GM12878 (cell line): ENCODE data around the gene SERPINA4. TPM values are rescaled to one million over a fixed set of nuclear protein-coding genes. Genes with fewer than 3 reads are reported as not detected.

ENCODE experiments used
- ATAC-seq: fragments of 200-7000 bp; cut with Tn5 transposase; 3 replicates; pipeline ENCODE4 v1.9.1; 2020; ENCODE audit warnings: mild to moderate bottlenecking, moderate library complexity
- BruUV-seq: library from RNA; stranded (reverse); fragments of 400-500 nt; replicated peaks from 2 replicates; lab custom pipeline; 2021; lab: Mats Ljungman, UMichigan
- CTCF ChIA-PET: fragments of 300-600 bp; sonication (Branson Sonifier 250); formaldehyde crosslinking; extraction: SDS; loops from one replicate; lab custom pipeline; 2021; ENCODE audit warnings: inconsistent platforms; lab: Yijun Ruan, JAX
- POLR2A ChIA-PET: fragments of 350-600 bp; formaldehyde crosslinking; extraction: SDS; loops from one replicate; lab custom pipeline; 2021; ENCODE audit warnings: inconsistent platforms; lab: Charles Lee
- RAD21 ChIA-PET: fragments of 300-600 bp; sonication (Branson Sonifier 250); formaldehyde crosslinking; loops from one replicate; lab custom pipeline; 2023; ENCODE audit warnings: antibody characterized with exemption; ENCODE audit not compliant: unreplicated experiment; lab: Charles Lee
- SMC1A ChIA-PET: fragments of 300-600 bp; sonication (Branson Sonifier 250); formaldehyde crosslinking; loops from one replicate; lab custom pipeline; 2023; ENCODE audit not compliant: unreplicated experiment, uncharacterized antibody; lab: Charles Lee
- DNase-seq: peaks from one replicate; pipeline ENCODE4 v3.0.0-alpha.2; 2011; ENCODE audit warnings: low read depth, low spot score
- FAIRE-seq: peaks from 3 replicates; lab custom pipeline; 2011; peaks lifted over from hg19 to GRCh38; lab: Jason Lieb, UNC
- H2AFZ ChIP-seq: 2 replicates; pipeline ENCODE4 v1.6.0; 2011; ENCODE audit warnings: low read depth, low read length, control low read depth; ENCODE audit not compliant: control insufficient read depth
- H3K27ac ChIP-seq: 2 replicates; pipeline ENCODE4 v1.5.1; 2011; ENCODE audit warnings: control low read depth; ENCODE audit not compliant: control insufficient read depth, insufficient read depth
- H3K27me3 ChIP-seq, 2 experiments: replicated peaks in 1 of 2; 2 replicates each; pipeline versions ENCODE4 v1.6.0 to v1.6.1; 2011; ENCODE audit warnings: low read length in 1 of 2; ENCODE audit not compliant: control insufficient read depth in 2 of 2, insufficient read depth in 2 of 2
- H3K36me3 ChIP-seq, 2 experiments: 2 replicates each; pipeline ENCODE4 v1.5.1; 2011; ENCODE audit warnings: low read length in 1 of 2; ENCODE audit not compliant: control insufficient read depth in 2 of 2, insufficient read depth in 2 of 2
- H3K4me1 ChIP-seq: 2 replicates; pipeline ENCODE4 v1.6.1; 2011; ENCODE audit warnings: mild to moderate bottlenecking, low read length, moderate library complexity, mixed read lengths; ENCODE audit not compliant: control insufficient read depth, insufficient read depth
- H3K4me2 ChIP-seq: 2 replicates; pipeline ENCODE4 v1.6.0; 2011; ENCODE audit warnings: control low read depth; ENCODE audit not compliant: control insufficient read depth, insufficient read depth
- H3K4me3 ChIP-seq: fragments of 200-600 bp; sonication (generic); 2 replicates; pipeline ENCODE4 v1.5.1; 2016
- H3K79me2 ChIP-seq: 2 replicates; pipeline ENCODE4 v1.6.0; 2011; ENCODE audit warnings: low read length; ENCODE audit not compliant: control insufficient read depth, insufficient read depth
- H3K9ac ChIP-seq: 2 replicates; pipeline ENCODE4 v1.8.0; 2011; ENCODE audit warnings: low read length, control low read depth, mixed read lengths; ENCODE audit not compliant: control insufficient read depth, insufficient read depth
- H3K9me3 ChIP-seq: replicated peaks from 3 replicates; pipeline ENCODE4 v1.5.1; 2011; ENCODE audit warnings: mild to moderate bottlenecking, low read length; ENCODE audit not compliant: control insufficient read depth, insufficient read depth
- H4K20me1 ChIP-seq: 2 replicates; pipeline ENCODE4 v1.6.0; 2011; ENCODE audit not compliant: control insufficient read depth, insufficient read depth
- EGR1 ChIP-seq, 2 experiments: IDR thresholded peaks; 1 replicate in 1 of 2; 2 replicates in 1 of 2; pipeline ENCODE4 v1.6.1; 2011 to 2012; ENCODE audit warnings: low read depth in 2 of 2, low read length in 2 of 2, borderline replicate concordance in 1 of 2, mild to moderate bottlenecking in 1 of 2, moderate library complexity in 1 of 2
- JUND ChIP-seq: IDR thresholded peaks from 2 replicates; pipeline ENCODE4 v1.6.1; 2012; ENCODE audit warnings: low read depth, mild to moderate bottlenecking, low read length, improper control_type of control experiment, moderate library complexity
- KLF5 ChIP-seq: fragments of 450-650 bp; IDR thresholded peaks from 2 replicates; pipeline ENCODE4 v1.6.1; 2014; ENCODE audit warnings: mild to moderate bottlenecking; ENCODE audit not compliant: partially characterized antibody
- WGBS: methylation state at CpG from one replicate; pipeline ENCODE4 v1.1.6; 2016; ENCODE audit warnings: low lambda C conversion rate; ENCODE audit not compliant: insufficient replicate concordance, insufficient coverage; ENCODE audit errors: missing lambda C conversion rate; 5-methylcytosine and 5-hydroxymethylcytosine counted together
- in situ Hi-C: fragments of 300-500 bp; cut with MboI; formaldehyde crosslinking; loops from 9 replicates; pipeline ENCODE4 v1.14.3; 2018; ENCODE audit warnings: mixed read lengths
- intact Hi-C: fragments of 100-400 bp; cut with micrococcal nuclease; formaldehyde crosslinking; loops from one replicate; pipeline ENCODE4 v1.14.2; 2022; ENCODE audit not compliant: unreplicated experiment
- polyA plus RNA-seq, 11 experiments: library from polyadenylated mRNA; depleted of rRNA in 4 of 11; unstranded in 6 of 11; stranded (reverse) in 5 of 11; fragments of >200 nt; fragmentation: Nextera tagmentation in 4 of 11; fragmentation: Illumina TruSeq in 1 of 11; extraction: Ambion mirVana in 4 of 11; extraction: Trizol in 1 of 11; gene quantifications; 1 replicate in 1 of 11; 2 replicates in 10 of 11; pipeline versions ENCODE4 v1.2.1 to v1.2.3, GENCODE V29; 2011 to 2016; ENCODE audit warnings: inconsistent platforms in 2 of 11, missing spikeins in 2 of 11, low read depth in 1 of 11
- total RNA-seq, 4 experiments: library from RNA; depleted of rRNA in 3 of 4; stranded (reverse); fragments of >200 nt in 3 of 4; fragmentation: Illumina TruSeq in 1 of 4; extraction: Trizol in 1 of 4; gene quantifications; 2 replicates each; pipeline versions ENCODE4 v1.2.1 to v1.2.3, GENCODE V29; 2013 to 2021
- TF ChIP-seq, protein P1 (sequence below): fragments of 150-350 bp; IDR thresholded peaks from 2 replicates; pipeline ENCODE4 v1.6.1; 2016; ENCODE audit warnings: low read depth, low read length
- TF ChIP-seq, protein P2 (sequence below): fragments of 450-650 bp; IDR thresholded peaks from 2 replicates; pipeline ENCODE4 v1.6.1; 2018; ENCODE audit warnings: borderline replicate concordance, mild to moderate bottlenecking; ENCODE audit not compliant: partially characterized antibody

Gene SERPINA4
- total and polyA plus RNA-seq, 10 of the 15 experiments (the other 5 are each of a cell fraction or from before 2014, with no cell fraction given) = 0.13 TPM; not detected in 9

DNA sequence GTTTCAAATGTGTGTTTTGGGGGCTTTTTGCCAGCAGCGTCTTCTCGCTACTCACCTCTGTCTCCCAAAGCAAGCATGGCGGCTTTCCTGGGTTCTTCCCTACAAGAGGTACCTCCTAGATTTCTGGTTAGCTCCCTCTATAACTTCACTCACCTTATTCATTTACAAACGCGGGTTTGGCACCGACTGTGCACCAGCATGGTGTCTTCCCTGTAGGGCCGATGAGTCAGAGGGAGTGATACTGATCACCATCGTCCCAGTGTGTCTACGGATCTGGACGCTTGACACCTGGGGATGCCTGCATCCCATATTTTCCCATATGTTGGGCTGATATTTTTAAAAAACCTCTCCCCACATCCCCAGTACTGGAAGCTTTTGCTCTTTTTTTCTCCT is 44.0 kb upstream of the SERPINA4 start:
- DNase-seq (no peak), ATAC-seq (no peak), FAIRE-seq (no peak)
- Histone ChIP-seq H3K27ac (no peak overlapping the region), H3K9ac (no peak overlapping the region), H3K27me3 (peaks cover 0 to 6% of the 10 kb centered on the region in 2 experiments; a peak in 1 of 4 replicates), H3K4me3 (no peak overlapping the region), H3K4me2 (no peak overlapping the region), H4K20me1 (no peaks in the 10 kb centered on the region), H3K4me1 (no peaks in the 10 kb centered on the region), H3K9me3 (no peaks in the 10 kb centered on the region; the same call in 2 of the 3 replicates), H2AFZ (no peak overlapping the region), H3K79me2 (no peaks in the 10 kb centered on the region), H3K36me3 (no peaks in the 10 kb centered on the region)
- CTCF ChIA-PET = no interaction called here
- SMC1A ChIA-PET = no interaction called here
- RAD21 ChIA-PET = no interaction called here
- intact Hi-C loops = no loop called here
- in situ Hi-C loops = no loop called here
- 41% methylated on average over 10 of the region's 10 CpGs for WGBS
- TF ChIP-seq EGR1 (IDR thresholded peaks at IDR 0.05; ENCODE audit: borderline replicate concordance in 1 of 2, low read depth in 2 of 2, low read length in 2 of 2) = no peak
- TF ChIP-seq, protein P1, sequence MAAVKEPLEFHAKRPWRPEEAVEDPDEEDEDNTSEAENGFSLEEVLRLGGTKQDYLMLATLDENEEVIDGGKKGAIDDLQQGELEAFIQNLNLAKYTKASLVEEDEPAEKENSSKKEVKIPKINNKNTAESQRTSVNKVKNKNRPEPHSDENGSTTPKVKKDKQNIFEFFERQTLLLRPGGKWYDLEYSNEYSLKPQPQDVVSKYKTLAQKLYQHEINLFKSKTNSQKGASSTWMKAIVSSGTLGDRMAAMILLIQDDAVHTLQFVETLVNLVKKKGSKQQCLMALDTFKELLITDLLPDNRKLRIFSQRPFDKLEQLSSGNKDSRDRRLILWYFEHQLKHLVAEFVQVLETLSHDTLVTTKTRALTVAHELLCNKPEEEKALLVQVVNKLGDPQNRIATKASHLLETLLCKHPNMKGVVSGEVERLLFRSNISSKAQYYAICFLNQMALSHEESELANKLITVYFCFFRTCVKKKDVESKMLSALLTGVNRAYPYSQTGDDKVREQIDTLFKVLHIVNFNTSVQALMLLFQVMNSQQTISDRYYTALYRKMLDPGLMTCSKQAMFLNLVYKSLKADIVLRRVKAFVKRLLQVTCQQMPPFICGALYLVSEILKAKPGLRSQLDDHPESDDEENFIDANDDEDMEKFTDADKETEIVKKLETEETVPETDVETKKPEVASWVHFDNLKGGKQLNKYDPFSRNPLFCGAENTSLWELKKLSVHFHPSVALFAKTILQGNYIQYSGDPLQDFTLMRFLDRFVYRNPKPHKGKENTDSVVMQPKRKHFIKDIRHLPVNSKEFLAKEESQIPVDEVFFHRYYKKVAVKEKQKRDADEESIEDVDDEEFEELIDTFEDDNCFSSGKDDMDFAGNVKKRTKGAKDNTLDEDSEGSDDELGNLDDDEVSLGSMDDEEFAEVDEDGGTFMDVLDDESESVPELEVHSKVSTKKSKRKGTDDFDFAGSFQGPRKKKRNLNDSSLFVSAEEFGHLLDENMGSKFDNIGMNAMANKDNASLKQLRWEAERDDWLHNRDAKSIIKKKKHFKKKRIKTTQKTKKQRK = no peak
- no peak for TF ChIP-seq KLF5
- TF ChIP-seq, protein P2, sequence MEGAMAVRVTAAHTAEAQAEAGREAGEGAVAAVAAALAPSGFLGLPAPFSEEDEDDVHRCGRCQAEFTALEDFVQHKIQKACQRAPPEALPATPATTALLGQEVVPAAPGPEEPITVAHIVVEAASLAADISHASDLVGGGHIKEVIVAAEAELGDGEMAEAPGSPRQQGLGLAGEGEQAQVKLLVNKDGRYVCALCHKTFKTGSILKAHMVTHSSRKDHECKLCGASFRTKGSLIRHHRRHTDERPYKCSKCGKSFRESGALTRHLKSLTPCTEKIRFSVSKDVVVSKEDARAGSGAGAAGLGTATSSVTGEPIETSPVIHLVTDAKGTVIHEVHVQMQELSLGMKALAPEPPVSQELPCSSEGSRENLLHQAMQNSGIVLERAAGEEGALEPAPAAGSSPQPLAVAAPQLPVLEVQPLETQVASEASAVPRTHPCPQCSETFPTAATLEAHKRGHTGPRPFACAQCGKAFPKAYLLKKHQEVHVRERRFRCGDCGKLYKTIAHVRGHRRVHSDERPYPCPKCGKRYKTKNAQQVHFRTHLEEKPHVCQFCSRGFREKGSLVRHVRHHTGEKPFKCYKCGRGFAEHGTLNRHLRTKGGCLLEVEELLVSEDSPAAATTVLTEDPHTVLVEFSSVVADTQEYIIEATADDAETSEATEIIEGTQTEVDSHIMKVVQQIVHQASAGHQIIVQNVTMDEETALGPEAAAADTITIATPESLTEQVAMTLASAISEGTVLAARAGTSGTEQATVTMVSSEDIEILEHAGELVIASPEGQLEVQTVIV = no peak
- TF ChIP-seq JUND = no peak
- BruUV-seq = no TSS peak
- POLR2A ChIA-PET = no interaction called here
